Measurements from ENCODE around the gene PTGER3.
"Not testable (repeated sequence)": the region's sequence is repeated elsewhere in the genome, so short reads cannot be mapped to it uniquely, and the experiment has no call there.

Gene PTGER3

DNA sequence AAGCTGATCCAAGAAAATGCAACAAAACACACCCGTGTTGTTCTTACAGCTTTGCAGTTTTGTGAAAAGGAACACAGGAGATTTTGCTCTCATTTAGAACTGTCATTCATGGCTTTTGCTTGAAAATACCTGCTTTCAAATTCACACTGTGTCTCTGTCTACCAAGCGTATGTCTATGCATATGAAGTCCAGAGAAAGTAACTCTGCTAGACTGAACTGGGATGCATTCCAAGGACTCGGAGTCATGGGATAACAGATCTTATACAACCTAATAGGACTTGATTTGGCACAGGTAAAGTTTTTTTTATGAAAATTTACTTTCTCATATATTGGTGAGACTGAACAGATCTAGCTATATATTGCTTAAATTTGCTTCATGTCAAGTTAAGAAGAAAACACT is 102.4 kb downstream of the PTGER3 start:
- no peak for DNase-seq

DNA sequence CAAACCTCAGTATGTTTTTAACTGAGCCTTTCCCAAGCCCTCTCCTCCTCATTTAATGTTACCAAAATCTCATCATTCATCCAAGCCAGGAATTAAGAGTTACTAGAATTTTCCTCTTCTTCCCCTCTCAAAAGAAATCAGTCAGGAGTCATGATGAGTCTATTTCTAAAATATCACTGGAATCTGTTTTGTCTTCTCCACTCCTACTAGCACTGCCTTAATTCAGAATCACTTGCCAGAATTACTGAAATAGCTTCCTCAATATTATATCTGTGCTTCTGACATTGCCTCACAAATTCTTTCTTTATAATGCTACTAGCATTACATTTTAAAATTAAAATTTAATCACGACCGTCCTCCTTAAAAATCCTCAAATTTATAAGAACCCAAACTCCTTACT is 106.1 kb downstream of the PTGER3 start:
- DNase-seq, result no peak

DNA sequence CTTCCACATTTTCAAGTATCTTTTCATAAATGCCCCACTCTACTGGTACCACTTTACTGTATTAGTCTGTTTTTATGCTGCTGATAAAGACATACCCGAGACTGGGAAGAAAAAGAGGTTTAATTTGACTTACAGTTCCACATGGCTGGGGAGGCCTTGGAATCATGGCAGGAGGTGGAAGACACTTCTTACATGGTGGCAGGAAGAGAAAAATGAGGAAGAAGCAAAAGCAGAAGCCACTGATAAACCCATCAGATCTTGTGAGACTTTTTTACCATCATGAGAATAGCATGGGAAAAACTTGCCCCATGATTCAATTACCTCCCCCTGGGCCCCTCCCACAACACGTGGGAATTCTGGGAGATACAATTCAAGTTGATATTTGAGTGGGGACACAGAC is 107.2 kb downstream of the PTGER3 start:
- DNase-seq, result not testable (repeated sequence)

DNA sequence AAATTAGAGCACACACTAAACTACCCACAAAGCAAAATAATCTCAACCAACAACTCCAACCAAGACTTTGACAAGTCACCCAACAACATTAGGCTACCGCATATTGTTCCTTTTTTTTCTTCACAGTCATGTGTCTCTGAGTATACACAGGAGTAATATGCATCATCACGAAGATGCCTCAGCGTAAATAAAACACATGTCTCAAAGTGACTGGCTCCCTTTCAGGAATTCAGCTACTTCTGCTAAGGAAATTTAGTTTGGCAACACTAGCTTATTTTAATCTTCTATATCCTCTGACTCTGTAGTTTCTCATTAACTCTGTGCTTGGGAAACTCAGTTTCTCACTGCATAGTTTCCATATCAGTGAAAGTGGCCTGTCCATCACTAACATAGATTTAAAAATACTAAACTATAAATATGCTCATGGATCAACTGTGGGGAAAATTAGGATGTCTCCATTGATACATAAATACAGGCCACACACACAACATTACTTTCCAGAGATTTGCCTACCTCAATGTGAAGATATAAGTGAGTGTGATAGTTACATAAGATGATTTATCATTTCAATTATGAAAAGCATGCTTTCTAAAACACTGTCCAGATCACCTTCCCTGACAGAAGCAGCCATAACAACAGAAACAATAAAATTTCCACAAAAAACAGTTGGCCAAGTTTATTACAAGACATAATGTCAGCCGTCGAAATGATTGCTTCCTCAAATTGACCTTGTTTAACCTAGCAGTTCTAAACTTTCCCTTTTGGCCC is 113.2 kb downstream of the PTGER3 start:
- no peak for DNase-seq

DNA sequence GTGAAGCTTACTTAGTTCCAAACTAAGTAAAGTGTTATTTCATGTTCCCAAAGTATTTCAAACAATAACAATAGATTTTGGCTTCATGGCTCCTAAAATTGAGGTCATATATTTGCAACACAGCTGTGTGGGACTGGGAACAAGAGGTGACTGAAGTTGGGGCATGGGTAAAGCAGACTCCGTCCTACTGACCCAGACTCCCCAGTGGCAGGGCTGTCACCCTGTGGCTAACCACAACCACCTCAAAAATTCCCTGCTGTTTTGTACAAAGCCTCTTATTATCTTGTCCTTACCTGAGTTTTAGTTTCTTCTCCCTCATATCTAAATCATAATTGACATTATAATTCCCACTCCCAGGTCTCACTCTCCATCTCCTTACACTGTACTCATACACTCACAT is 117.6 kb downstream of the PTGER3 start:
- DNase-seq, result no peak

DNA sequence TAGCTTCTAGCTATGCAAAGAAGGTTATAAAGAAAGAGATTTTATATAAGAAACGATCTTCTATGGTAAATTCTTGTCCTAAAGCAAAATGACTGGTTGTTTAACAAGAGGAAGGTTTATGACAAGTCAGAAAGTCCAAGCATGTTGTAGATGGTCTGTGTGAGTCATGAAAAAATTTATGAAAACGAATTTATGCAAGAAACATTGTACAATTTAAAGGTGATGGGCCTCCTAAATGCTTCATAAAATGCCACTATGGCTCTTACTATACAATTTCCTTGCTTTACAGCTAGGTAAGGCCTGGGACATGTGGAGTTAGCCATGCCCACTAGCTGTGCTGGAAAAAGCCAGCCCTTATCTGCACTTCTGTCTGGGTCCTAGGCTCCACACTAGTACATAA is 125.4 kb downstream of the PTGER3 start:
- DNase-seq, result no peak

All from NCI-H1092 treated with DMSO at 0.1 percent for 48 hours (cell line).